Panc1 (cell line): Measurements from ENCODE around the gene OPTN. TPM values are rescaled to one million over a fixed set of nuclear protein-coding genes. Genes with fewer than 3 reads are reported as not detected.

Experiments used
- ATAC-seq: fragments of 200-7000 bp; cut with Tn5 transposase; 2 replicates; pipeline ENCODE4 v1.9.1; 2020; ENCODE audit warnings: mild to moderate bottlenecking, moderate library complexity
- BruUV-seq: library from RNA; stranded (reverse); fragments of 400-500 nt; replicated peaks from 2 replicates; lab custom pipeline; 2021; lab: Mats Ljungman, UMichigan
- CTCF ChIA-PET: fragments of 300-600 bp; sonication (Branson Sonifier 250); formaldehyde crosslinking; loops from one replicate; lab custom pipeline; 2022; ENCODE audit warnings: antibody characterized with exemption; lab: Charles Lee
- POLR2A ChIA-PET: fragments of 300-600 bp; sonication (Branson Sonifier 250); formaldehyde crosslinking; loops from one replicate; lab custom pipeline; 2022; ENCODE audit warnings: antibody characterized with exemption; lab: Charles Lee
- DNase-seq: peaks from one replicate; pipeline ENCODE4 v3.0.0-alpha.2; 2010; ENCODE audit warnings: low read depth, low spot score
- H3K27ac ChIP-seq: 2 replicates; pipeline ENCODE4 v1.5.1; 2011; ENCODE audit warnings: mild to moderate bottlenecking, low read length, inconsistent platforms
- H3K27me3 ChIP-seq: fragments of 200-500 bp; sonication (Bioruptor generic); 2 replicates; pipeline ENCODE4 v1.6.0; 2014; ENCODE audit warnings: low read length, inconsistent platforms; ENCODE audit not compliant: control insufficient read depth, insufficient read depth
- H3K36me3 ChIP-seq: fragments of 200-500 bp; sonication (Bioruptor generic); 2 replicates; pipeline ENCODE4 v1.5.1; 2014; ENCODE audit warnings: inconsistent platforms, mild to moderate bottlenecking, low read length, moderate library complexity; ENCODE audit not compliant: control insufficient read depth, insufficient read depth
- H3K4me1 ChIP-seq: 2 replicates; pipeline ENCODE4 v1.5.1; 2011; ENCODE audit warnings: inconsistent platforms, mild to moderate bottlenecking, low read length, moderate library complexity; ENCODE audit not compliant: control insufficient read depth, insufficient read depth
- H3K4me3 ChIP-seq, 2 experiments: 2 replicates each; pipeline ENCODE4 v1.5.1; 2011 to 2012; ENCODE audit warnings: low read depth in 2 of 2, low read length in 2 of 2, mild to moderate bottlenecking in 2 of 2, inconsistent platforms in 1 of 2, moderate library complexity in 1 of 2
- H3K9me3 ChIP-seq: fragments of 200-500 bp; sonication (Bioruptor generic); 2 replicates; pipeline ENCODE4 v1.5.1; 2014; ENCODE audit warnings: low read depth, mild to moderate bottlenecking, inconsistent platforms, low read length, moderate library complexity; ENCODE audit not compliant: control insufficient read depth, insufficient read depth
- POLR2AphosphoS5 ChIP-seq: IDR thresholded peaks from 2 replicates; pipeline ENCODE4 v1.6.1; 2012; ENCODE audit warnings: mild to moderate bottlenecking, low read depth, low read length, moderate library complexity
- SIN3A ChIP-seq: IDR thresholded peaks from 2 replicates; pipeline ENCODE4 v1.6.1; 2012; ENCODE audit warnings: low read depth, mild to moderate bottlenecking, low read length, moderate library complexity, borderline replicate concordance; ENCODE audit not compliant: insufficient read depth
- TCF7L2 ChIP-seq: IDR thresholded peaks from 2 replicates; pipeline ENCODE4 v1.6.1; 2011; ENCODE audit warnings: mild to moderate bottlenecking, low read depth, low read length, inconsistent platforms
- in situ Hi-C: cut with HindIII; loops from 2 replicates; pipeline ENCODE4 v1.10.0; 2016; ENCODE audit warnings: low sequenced_read_pairs, low pct_unique_long_range_greater_than_20kb
- intact Hi-C: fragments of 100-400 bp; cut with micrococcal nuclease; formaldehyde crosslinking; loops from one replicate; pipeline ENCODE4 v1.10.0; 2022; ENCODE audit not compliant: unreplicated experiment
- total RNA-seq: library from RNA; stranded (reverse); gene quantifications from one replicate; pipeline ENCODE4 v1.2.1, GENCODE V29; 2021; ENCODE audit not compliant: unreplicated experiment
- TF ChIP-seq, protein P1 (sequence below), 2 experiments: IDR thresholded peaks; 2 replicates each; pipeline ENCODE4 v1.6.1; 2011 to 2012; ENCODE audit warnings: low read depth in 2 of 2, control low read depth in 1 of 2, low read length in 1 of 2, mild to moderate bottlenecking in 1 of 2, moderate library complexity in 1 of 2; ENCODE audit not compliant: insufficient read depth in 1 of 2
- TF ChIP-seq, protein P2 (sequence below): fragments of 450-650 bp; IDR thresholded peaks from 2 replicates; pipeline ENCODE4 v1.5.1; 2017; ENCODE audit warnings: mild to moderate bottlenecking

OPTN gene
- total RNA-seq, 1 experiment from 2014 or later = 66.8 TPM

DNA sequence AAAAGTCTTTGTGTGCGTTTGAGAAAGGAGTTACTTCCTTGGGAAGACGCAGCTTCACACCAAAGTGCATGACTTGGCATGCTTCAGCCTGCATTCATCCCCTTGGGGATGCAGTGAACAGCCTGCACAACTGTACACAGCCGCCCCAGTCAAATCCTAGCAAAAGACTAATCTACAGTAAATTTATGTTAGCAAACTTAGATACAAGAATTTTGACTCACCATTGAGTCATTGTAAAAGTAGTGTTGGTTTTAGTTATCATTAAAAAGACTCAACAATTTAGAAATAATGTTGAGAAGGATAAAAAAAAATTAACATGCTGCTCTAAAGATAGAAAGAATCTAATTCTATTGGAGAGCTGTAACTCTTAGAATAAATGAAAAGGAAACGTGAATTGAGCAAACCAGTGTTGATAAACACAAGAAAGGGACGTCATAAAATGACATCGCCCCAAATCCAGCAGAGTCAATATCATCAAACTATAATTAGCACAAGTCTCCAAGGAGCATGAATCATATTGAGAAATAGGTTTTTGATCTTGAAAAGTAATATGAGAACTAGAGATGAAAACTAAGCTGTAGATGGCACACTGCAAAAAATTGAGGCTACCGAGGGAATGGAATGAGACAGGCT is 11.9 kb upstream of the OPTN start:
- BruUV-seq = no TSS peak
- no peaks in the 10 kb centered on the region for H3K9me3 ChIP-seq
- CTCF ChIA-PET = interaction anchor here (0.6 kb wide), 1 partner anchor 240 kb away, joined by 3 read pairs; no protein-coding TSS in a partner anchor
- DNase-seq (no peak), ATAC-seq (no peak)
- no peak for TF ChIP-seq POLR2AphosphoS5
- no peaks in the 10 kb centered on the region for H3K36me3 ChIP-seq
- in situ Hi-C loops (no loop called here), intact Hi-C loops (no loop called here)
- no peak overlapping the region for H3K27ac ChIP-seq
- no peaks in the 10 kb centered on the region for H3K4me1 ChIP-seq
- POLR2A ChIA-PET = no interaction called here
- H3K27me3 ChIP-seq = no peaks in the 10 kb centered on the region
- H3K4me3 ChIP-seq = no peak overlapping the region

DNA sequence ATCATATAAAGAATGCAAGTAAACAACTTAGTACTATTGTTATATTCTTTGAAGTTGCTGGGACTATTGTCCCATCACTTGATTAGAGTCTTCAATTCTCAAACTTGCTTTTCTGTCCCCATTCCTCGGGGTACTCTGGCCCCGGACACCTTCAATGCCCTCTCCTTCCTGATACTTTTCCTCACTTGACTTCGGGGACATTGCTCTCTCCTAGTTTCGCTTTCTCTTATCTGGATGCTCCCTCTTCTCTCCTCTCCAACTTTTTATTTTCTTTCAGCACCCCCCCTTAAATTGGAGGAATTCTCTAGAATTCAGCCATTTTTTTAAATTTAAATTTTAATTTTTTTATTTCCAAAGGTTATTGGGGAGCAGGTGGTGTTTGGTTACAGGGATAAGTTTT is 10.6 kb upstream of the OPTN start:
- Histone ChIP-seq H3K4me1 (no peaks in the 10 kb centered on the region), H3K36me3 (no peaks in the 10 kb centered on the region), H3K27ac (no peak overlapping the region), H3K4me3 (no peak overlapping the region), H3K9me3 (no peaks in the 10 kb centered on the region), H3K27me3 (no peaks in the 10 kb centered on the region)
- CTCF ChIA-PET = no interaction called here
- TF ChIP-seq TCF7L2 = no peak
- TF ChIP-seq POLR2AphosphoS5 = no peak
- no peak for TF ChIP-seq SIN3A
- TF ChIP-seq, protein P1, sequence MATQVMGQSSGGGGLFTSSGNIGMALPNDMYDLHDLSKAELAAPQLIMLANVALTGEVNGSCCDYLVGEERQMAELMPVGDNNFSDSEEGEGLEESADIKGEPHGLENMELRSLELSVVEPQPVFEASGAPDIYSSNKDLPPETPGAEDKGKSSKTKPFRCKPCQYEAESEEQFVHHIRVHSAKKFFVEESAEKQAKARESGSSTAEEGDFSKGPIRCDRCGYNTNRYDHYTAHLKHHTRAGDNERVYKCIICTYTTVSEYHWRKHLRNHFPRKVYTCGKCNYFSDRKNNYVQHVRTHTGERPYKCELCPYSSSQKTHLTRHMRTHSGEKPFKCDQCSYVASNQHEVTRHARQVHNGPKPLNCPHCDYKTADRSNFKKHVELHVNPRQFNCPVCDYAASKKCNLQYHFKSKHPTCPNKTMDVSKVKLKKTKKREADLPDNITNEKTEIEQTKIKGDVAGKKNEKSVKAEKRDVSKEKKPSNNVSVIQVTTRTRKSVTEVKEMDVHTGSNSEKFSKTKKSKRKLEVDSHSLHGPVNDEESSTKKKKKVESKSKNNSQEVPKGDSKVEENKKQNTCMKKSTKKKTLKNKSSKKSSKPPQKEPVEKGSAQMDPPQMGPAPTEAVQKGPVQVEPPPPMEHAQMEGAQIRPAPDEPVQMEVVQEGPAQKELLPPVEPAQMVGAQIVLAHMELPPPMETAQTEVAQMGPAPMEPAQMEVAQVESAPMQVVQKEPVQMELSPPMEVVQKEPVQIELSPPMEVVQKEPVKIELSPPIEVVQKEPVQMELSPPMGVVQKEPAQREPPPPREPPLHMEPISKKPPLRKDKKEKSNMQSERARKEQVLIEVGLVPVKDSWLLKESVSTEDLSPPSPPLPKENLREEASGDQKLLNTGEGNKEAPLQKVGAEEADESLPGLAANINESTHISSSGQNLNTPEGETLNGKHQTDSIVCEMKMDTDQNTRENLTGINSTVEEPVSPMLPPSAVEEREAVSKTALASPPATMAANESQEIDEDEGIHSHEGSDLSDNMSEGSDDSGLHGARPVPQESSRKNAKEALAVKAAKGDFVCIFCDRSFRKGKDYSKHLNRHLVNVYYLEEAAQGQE (IDR thresholded peaks at IDR 0.05; ENCODE audit: insufficient read depth in 1 of 2, low read depth in 2 of 2, low read length in 1 of 2) = no peak
- TF ChIP-seq, protein P2, sequence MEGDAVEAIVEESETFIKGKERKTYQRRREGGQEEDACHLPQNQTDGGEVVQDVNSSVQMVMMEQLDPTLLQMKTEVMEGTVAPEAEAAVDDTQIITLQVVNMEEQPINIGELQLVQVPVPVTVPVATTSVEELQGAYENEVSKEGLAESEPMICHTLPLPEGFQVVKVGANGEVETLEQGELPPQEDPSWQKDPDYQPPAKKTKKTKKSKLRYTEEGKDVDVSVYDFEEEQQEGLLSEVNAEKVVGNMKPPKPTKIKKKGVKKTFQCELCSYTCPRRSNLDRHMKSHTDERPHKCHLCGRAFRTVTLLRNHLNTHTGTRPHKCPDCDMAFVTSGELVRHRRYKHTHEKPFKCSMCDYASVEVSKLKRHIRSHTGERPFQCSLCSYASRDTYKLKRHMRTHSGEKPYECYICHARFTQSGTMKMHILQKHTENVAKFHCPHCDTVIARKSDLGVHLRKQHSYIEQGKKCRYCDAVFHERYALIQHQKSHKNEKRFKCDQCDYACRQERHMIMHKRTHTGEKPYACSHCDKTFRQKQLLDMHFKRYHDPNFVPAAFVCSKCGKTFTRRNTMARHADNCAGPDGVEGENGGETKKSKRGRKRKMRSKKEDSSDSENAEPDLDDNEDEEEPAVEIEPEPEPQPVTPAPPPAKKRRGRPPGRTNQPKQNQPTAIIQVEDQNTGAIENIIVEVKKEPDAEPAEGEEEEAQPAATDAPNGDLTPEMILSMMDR = no peak
- intact Hi-C loops (no loop called here), in situ Hi-C loops (no loop called here)
- DNase-seq (no peak), ATAC-seq (no peak)
- no TSS peak for BruUV-seq
- POLR2A ChIA-PET = no interaction called here

DNA sequence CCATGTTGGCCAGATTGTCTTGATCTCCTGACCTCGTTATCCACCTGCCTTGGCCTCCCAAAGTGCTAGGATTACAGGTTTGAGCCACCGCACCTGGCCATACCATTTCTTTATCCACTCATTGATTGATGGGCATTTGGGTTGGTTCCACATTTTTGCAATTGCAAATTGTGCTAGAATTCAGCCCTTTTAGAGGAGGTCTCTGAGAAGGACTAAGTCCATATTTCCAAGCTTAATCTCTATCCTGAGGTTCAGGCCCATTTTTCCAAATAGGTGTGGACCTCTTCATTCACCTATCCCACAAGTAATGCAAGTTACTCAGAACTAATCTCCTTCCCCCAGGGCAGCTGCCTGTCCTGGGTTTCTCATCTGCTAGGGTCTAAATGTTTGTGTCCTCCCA is 9.7 kb upstream of the OPTN start:
- DNase-seq = no peak
- POLR2A ChIA-PET = no interaction called here
- no peaks in the 10 kb centered on the region for H3K4me1 ChIP-seq
- intact Hi-C loops (no loop called here), in situ Hi-C loops (no loop called here)
- H3K4me3 ChIP-seq = no peak overlapping the region
- no TSS peak for BruUV-seq
- no peak overlapping the region for H3K27ac ChIP-seq
- TF ChIP-seq, protein P1 (IDR thresholded peaks at IDR 0.05; ENCODE audit: insufficient read depth in 1 of 2, low read depth in 2 of 2, low read length in 1 of 2) = no peak
- TF ChIP-seq POLR2AphosphoS5 = no peak
- TF ChIP-seq, protein P2 = no peak
- TF ChIP-seq TCF7L2 = no peak
- no peak for TF ChIP-seq SIN3A
- no peaks in the 10 kb centered on the region for H3K36me3 ChIP-seq
- H3K9me3 ChIP-seq = no peaks in the 10 kb centered on the region
- CTCF ChIA-PET = interaction anchor here (0.7 kb wide), 1 partner anchor 513 kb away, joined by 8 read pairs; no protein-coding TSS in a partner anchor
- no peaks in the 10 kb centered on the region for H3K27me3 ChIP-seq
- ATAC-seq = no peak
